Natural killer cell (primary cell): ENCODE data around the gene SPCS3. TPM values are rescaled to one million over a fixed set of nuclear protein-coding genes. Genes with fewer than 3 reads are reported as not detected.
"Not testable (repeated sequence)": the region's sequence is repeated elsewhere in the genome, so short reads cannot be mapped to it uniquely, and the experiment has no call there.

Source experiments
- ATAC-seq, 3 donors: fragments of 150-1000 bp in 2 of 3; fragments of 200-7000 bp in 1 of 3; cut with Tn5 transposase; 1 replicate in 1 of 3; 2 replicates in 2 of 3; pipeline ENCODE4 v1.10.0; 2021; ENCODE audit warnings: mild to moderate bottlenecking in 2 of 3, moderate library complexity in 2 of 3
- DNase-seq, 2 donors: peaks; one replicate each; pipeline versions ENCODE4 v3.0.0 to v3.0.0-alpha.2; 2013 to 2021; ENCODE audit warnings: mixed read lengths in 1 of 2
- H3K27ac ChIP-seq: one replicate; pipeline ENCODE4 v1.5.1; 2013; ENCODE audit warnings: mild to moderate bottlenecking, low read length
- H3K27me3 ChIP-seq: one replicate; pipeline ENCODE4 v1.6.1; 2013; ENCODE audit warnings: low read length; ENCODE audit not compliant: control insufficient read depth, insufficient read depth
- H3K36me3 ChIP-seq: one replicate; pipeline ENCODE4 v1.6.1; 2013; ENCODE audit warnings: low read length; ENCODE audit not compliant: control insufficient read depth, insufficient read depth
- H3K4me1 ChIP-seq: one replicate; pipeline ENCODE4 v1.6.1; 2013; ENCODE audit warnings: low read length; ENCODE audit not compliant: control insufficient read depth, insufficient read depth
- H3K4me3 ChIP-seq: one replicate; pipeline ENCODE4 v1.5.1; 2013; ENCODE audit warnings: low read length
- H3K9me3 ChIP-seq: one replicate; pipeline ENCODE4 v1.6.1; 2013; ENCODE audit warnings: low read length; ENCODE audit not compliant: control insufficient read depth, insufficient read depth
- H3K27ac Mint-ChIP-seq, 2 donors: one replicate each; pipeline ENCODE4 v1.8.0; 2022; ENCODE audit warnings: mild to moderate bottlenecking in 2 of 2, mixed read lengths in 2 of 2, moderate library complexity in 1 of 2
- H3K27me3 Mint-ChIP-seq, 2 donors: one replicate each; pipeline ENCODE4 v1.8.0; 2022; ENCODE audit warnings: low read depth in 2 of 2, mixed read lengths in 2 of 2
- H3K36me3 Mint-ChIP-seq: one replicate; pipeline ENCODE4 v1.8.0; 2022; ENCODE audit warnings: mixed read lengths
- H3K4me1 Mint-ChIP-seq, 2 donors: one replicate each; pipeline ENCODE4 v1.8.0; 2022; ENCODE audit warnings: mixed read lengths in 2 of 2
- H3K4me3 Mint-ChIP-seq: one replicate; pipeline ENCODE4 v1.8.0; 2022; ENCODE audit warnings: mild to moderate bottlenecking, moderate library complexity, mixed read lengths
- H3K9me3 Mint-ChIP-seq, 2 donors: one replicate each; pipeline ENCODE4 v1.8.0; 2022; ENCODE audit warnings: mixed read lengths in 2 of 2
- WGBS: methylation state at CpG from one replicate; pipeline ENCODE4 v1.1.7; 2013; ENCODE audit warnings: missing lambda C conversion rate; ENCODE audit not compliant: insufficient coverage; 5-methylcytosine and 5-hydroxymethylcytosine counted together
- intact Hi-C: fragments of 100-400 bp; cut with micrococcal nuclease; formaldehyde crosslinking; loops from one replicate; pipeline ENCODE4 v1.14.2; 2022
- total RNA-seq, 4 donors: library from RNA; stranded (reverse); fragments of 120-200 nt in 1 of 4; gene quantifications; one replicate each; pipeline versions ENCODE4 v1.2.3 to v1.2.4, GENCODE V29; 2013 to 2022
- TF ChIP-seq, protein P1 (sequence below): fragments of 200-600 bp; IDR thresholded peaks from one replicate; pipeline ENCODE4 v1.8.0; 2022; ENCODE audit warnings: antibody characterized with exemption

SPCS3 gene
- total RNA-seq, 3 donors from 2014 or later (not counting 1 experiment from before 2014, with no cell fraction given), result 157 to 204 (median 171) TPM

DNA sequence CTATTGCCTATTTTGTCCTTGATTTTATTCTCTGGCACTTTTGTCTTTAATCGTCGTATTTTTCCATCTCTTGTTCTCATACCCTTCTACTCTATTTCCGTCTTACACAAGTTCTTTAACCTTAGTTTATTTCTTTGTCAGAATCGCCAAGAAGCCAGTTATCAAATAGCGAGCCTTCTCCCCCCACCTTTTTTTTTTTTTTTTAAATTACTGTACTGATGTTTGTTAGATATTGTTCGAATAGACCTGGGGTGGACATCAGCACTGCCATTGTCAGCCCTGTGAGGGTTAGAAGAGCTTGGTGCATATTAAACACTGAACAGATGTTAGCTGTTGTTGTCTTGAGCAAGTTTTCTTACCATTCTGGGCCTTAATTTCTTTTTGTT is 1.2 kb downstream of the SPCS3 start:
- H3K36me3 ChIP-seq, result peaks cover 3% of the 10 kb centered on the region
- TF ChIP-seq, protein P1, sequence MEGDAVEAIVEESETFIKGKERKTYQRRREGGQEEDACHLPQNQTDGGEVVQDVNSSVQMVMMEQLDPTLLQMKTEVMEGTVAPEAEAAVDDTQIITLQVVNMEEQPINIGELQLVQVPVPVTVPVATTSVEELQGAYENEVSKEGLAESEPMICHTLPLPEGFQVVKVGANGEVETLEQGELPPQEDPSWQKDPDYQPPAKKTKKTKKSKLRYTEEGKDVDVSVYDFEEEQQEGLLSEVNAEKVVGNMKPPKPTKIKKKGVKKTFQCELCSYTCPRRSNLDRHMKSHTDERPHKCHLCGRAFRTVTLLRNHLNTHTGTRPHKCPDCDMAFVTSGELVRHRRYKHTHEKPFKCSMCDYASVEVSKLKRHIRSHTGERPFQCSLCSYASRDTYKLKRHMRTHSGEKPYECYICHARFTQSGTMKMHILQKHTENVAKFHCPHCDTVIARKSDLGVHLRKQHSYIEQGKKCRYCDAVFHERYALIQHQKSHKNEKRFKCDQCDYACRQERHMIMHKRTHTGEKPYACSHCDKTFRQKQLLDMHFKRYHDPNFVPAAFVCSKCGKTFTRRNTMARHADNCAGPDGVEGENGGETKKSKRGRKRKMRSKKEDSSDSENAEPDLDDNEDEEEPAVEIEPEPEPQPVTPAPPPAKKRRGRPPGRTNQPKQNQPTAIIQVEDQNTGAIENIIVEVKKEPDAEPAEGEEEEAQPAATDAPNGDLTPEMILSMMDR, result no peak
- peaks cover 14% of the 10 kb centered on the region for H3K4me1 ChIP-seq
- Mint-ChIP-seq H3K27ac (peak overlapping the region; percentile 94 to 98), H3K27me3 (no peaks in the 10 kb centered on the region), H3K4me1 (peaks cover 50 to 56% of the 10 kb centered on the region in 2 donors), H3K9me3 (no peaks in the 10 kb centered on the region), H3K4me3 (peak overlapping the region; percentile 96), H3K36me3 (no peaks in the 10 kb centered on the region)
- ATAC-seq, result no peak
- DNase-seq, result no peak
- WGBS, result 0% methylated on average over 4 of the region's 6 CpGs
- no peaks in the 10 kb centered on the region for H3K9me3 ChIP-seq
- peak overlapping the region; percentile 95 for H3K27ac ChIP-seq
- H3K4me3 ChIP-seq, result peak overlapping the region; percentile 81
- no peaks in the 10 kb centered on the region for H3K27me3 ChIP-seq
- intact Hi-C loops, result loop anchor here (5.0 kb wide), 1 partner anchor 1121 kb away; the partner anchor contains the start of gene AGA

DNA sequence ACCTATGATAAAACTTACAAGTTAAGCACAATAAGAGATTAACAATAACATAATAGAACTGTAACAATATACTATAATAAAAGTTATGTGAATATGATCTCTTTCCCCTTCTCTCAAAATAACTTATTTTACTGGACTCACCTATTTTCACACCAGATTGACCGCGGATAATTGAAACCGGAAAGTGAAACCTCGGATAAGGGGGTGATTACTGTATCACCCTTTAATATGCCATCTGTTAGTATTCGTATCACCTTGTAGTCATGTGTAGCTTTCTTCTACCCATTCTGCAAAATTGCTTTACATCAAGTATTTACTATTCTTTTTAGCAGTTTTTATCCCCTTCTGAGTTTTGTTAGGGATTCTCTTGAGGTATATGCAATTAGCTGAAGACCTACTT is 1.8 kb downstream of the SPCS3 start:
- peak in 1 of 2 donors; percentile 11 for DNase-seq
- Histone ChIP-seq H3K4me3 (peak overlapping the region; percentile 81), H3K36me3 (peaks cover 6% of the 10 kb centered on the region), H3K4me1 (peaks cover 14% of the 10 kb centered on the region), H3K9me3 (no peaks in the 10 kb centered on the region), H3K27ac (peak overlapping the region; percentile 95), H3K27me3 (no peaks in the 10 kb centered on the region)
- Mint-ChIP-seq H3K27me3 (no peaks in the 10 kb centered on the region), H3K9me3 (no peaks in the 10 kb centered on the region), H3K4me1 (peaks cover 50 to 56% of the 10 kb centered on the region in 2 donors), H3K27ac (peak overlapping the region; percentile 94 to 98), H3K4me3 (peak overlapping the region; percentile 96), H3K36me3 (no peaks in the 10 kb centered on the region)
- no peak for ATAC-seq
- intact Hi-C loops, result loop anchor here (5.0 kb wide), 1 partner anchor 1121 kb away; the partner anchor contains the start of gene AGA
- TF ChIP-seq, protein P1, result no peak
- 61% methylated on average over 5 of the region's 5 CpGs for WGBS

DNA sequence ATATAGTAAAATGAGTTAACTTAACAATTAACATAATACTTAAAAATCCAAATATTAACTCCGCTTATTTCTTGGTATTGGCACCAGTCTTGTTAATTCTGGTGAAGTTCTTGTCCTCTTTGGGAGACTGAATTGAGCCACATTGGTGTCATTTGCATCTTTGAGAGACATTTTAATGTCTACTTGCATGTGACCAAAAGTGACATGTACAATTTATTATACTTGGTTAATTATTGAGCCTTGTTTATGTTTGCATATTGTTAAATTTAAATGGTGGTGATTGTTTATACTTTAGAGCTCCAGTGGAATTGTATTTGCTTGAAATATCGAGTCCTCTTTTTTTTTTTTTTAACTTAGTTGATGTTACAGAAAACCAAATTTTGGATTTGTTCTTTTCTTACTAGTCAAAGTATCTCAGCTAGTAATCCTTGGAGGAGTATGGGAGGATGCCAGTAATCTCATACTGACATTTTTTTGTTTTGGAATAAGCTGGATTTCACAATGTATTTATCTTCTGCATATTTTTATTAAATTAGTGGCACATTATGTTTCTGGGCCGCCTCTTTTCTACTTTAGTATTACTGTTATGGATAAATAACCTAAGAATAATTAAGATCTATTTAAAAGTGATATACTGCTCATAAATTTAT is 3.9 kb downstream of the SPCS3 start:
- TF ChIP-seq, protein P1, result no peak
- Mint-ChIP-seq H3K4me3 (peak overlapping the region; percentile 35), H3K27ac (peak overlapping the region; percentile 94 to 98), H3K36me3 (no peaks in the 10 kb centered on the region), H3K4me1 (peaks cover 56% of the 10 kb centered on the region in 2 donors), H3K27me3 (no peaks in the 10 kb centered on the region), H3K9me3 (no peaks in the 10 kb centered on the region)
- Histone ChIP-seq H3K27me3 (no peaks in the 10 kb centered on the region), H3K4me3 (no peak overlapping the region), H3K9me3 (no peaks in the 10 kb centered on the region), H3K36me3 (peaks cover 12% of the 10 kb centered on the region), H3K27ac (no peak overlapping the region), H3K4me1 (peaks cover 14% of the 10 kb centered on the region)
- no peak for DNase-seq
- WGBS, result no CpG with 5 or more reads among the region's 3 CpGs
- no peak for ATAC-seq
- intact Hi-C loops, result loop anchor here (5.0 kb wide), 1 partner anchor 1119 kb away; the partner anchor contains the start of gene AGA

DNA sequence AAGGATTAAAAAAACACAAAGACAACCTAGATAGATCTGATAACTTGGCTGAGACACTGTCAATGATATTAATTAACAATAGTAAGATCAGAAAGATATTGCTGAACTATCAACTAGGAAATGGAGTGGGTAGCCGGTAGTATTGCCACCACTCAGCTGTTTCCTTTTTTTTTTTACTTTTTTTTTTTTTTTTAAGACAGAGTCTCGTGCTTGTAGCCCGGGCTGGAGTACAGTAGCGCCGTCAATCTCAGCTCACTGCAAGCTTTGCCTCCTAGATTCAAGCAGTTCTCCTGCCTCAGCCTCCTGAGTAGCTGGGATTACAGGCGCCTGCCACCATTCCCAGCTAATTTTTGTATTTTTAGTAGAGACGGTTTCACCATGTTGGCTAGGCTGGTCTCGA is 5.1 kb downstream of the SPCS3 start:
- not testable (repeated sequence) for H3K9me3 ChIP-seq, H3K9me3 Mint-ChIP-seq, H3K27me3 Mint-ChIP-seq, H3K4me3 ChIP-seq, ATAC-seq, H3K36me3 Mint-ChIP-seq, H3K27me3 ChIP-seq, H3K27ac ChIP-seq
- Mint-ChIP-seq H3K4me1 (peaks cover 49 to 50% of the 10 kb centered on the region in 2 donors), H3K27ac (peak overlapping the region; percentile 60 to 94), H3K4me3 (peak overlapping the region; percentile 60)
- Histone ChIP-seq H3K4me1 (peaks cover 10% of the 10 kb centered on the region), H3K36me3 (peaks cover 24% of the 10 kb centered on the region)
- intact Hi-C loops, result loop anchor here (5.0 kb wide), 1 partner anchor 1117 kb away; the partner anchor contains the start of gene AGA
- peak in 1 of 2 donors; percentile 6 for DNase-seq
- 53% methylated on average over 8 of the region's 8 CpGs for WGBS
